NCI-H345 treated with DMSO at 0.1 percent for 48 hours (cell line): Measurements from ENCODE around the gene ASMTL.
"Not testable (repeated sequence)": the region's sequence is repeated elsewhere in the genome, so short reads cannot be mapped to it uniquely, and the experiment has no call there.

Source experiments
- DNase-seq: peaks from one replicate; lab custom pipeline; 2025; ENCODE audit not compliant: unreplicated experiment; lab: John Stamatoyannopoulos, UW

The ASMTL gene

DNA sequence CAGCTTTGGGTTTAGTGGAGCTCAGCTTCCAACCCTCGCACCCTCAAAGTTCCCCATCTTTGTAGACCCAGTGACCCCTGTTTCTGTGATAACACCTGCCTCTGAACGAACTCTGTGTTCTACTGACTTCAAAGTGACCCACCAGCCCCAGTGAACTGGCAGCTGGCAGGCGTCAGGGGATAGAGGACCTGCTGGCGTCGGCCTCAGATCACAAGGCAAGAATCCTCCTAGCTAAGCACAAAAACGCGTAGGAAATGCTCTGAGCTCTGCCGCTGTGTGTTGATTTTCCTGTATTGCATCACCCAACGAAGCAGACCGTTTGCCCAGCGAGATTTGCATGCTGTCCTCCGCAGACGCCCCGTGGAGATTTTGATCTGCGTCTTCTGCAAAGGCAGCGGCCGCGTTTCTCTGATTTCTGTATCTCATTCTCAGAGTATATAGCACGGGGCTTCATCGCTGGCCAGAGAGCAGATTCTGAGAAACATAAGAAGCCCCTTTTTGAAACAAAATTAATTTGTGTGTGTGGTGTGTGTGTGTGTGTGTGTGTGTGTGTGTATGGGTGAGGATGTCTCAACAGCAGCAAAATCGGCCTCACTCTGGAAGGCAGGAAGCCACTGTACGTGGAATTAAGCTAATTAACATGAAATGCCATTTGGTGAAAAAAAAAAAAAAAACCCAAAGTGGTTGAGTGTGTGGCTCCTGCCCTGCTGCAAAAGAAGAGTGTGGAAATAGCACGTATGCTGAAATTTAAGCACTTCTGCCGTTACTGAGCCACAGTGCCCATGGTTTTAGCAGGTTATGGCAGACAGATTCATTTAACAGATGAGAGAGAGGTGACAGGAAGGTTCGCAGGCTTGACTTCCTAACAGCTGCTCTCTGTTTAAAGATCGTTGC, 29.2 kb upstream of the ASMTL start:
- DNase-seq, result no peak

DNA sequence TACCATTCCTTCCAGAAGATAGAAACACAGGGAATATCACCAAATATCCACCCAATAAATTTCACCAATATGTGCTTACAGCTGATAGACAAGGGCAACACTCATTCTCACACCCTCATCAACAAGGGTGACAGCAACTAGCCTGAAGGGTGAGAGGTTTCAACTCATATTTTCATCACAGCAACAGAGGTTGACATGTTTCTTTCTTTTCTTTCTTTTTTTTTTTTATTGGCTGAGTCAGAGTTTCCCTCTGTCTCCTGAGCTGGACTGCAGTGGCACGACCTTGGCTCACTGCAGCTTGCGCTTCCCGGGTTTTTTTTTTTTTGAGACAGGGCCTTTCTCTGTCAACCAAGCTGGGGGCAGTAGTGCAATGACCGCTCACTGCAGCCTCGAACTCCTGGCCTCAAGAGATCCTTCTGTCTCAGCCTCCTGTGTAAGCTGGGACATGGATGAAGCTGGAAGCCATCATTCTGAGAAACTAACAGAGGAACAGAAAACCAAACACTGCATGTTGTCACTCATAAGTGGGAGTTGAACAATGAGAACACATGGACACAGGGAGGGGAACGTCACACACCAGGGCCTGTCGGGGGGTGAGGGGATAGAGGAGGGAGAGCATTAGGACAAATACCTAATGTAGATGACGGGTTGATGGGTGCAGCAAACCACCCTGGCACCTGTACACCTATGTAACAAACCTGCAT, 27.5 kb upstream of the ASMTL start:
- no peak for DNase-seq

DNA sequence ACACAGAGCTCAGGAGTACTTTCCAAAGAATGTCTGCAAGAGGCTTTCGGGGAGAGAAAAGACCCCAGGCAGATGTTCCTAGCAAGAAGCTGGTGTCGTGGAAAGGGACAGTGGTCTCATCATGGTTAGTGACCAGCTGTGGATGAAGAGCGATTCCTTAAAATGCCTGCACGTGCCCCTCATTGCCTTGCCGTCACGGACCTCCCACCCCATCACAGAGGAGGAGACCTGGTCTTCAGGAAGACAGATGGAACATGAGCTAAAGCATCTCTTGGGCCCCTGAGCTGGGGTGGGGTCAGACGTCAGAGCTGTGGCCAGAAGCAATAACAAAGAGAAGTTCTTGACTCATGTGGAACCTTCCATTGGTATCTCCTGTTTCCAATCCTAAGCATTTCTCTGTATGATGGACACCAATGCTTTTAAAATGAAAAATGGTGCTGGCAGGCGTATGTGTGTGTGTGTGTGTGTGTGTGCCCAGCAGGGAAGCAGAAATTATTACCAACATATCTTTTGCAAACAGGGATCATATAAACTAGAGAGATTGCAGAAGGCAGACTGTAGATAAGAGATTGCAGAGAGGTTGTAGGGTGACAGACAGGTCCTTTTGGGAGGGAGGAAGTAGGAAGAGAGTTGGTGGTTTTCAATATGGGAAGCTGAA, 25.2 kb upstream of the ASMTL start:
- no peak for DNase-seq

DNA sequence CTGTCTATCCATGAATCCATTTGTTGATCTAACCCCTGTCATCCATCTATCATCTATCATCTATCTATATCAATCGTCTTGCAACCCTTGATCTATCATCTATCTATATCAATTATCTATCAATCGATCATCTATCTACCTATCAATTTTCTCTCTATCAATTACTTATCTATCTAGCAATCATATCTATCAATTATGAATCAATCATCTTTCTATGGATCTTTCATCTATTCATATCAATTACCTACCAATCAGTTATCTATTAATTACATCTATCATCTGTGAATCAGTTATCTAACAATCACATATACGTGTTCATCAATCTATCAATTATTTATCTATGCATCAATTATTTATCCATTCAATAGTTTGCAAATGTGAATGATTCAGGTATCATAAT, 24.5 kb upstream of the ASMTL start:
- DNase-seq, result no peak

DNA sequence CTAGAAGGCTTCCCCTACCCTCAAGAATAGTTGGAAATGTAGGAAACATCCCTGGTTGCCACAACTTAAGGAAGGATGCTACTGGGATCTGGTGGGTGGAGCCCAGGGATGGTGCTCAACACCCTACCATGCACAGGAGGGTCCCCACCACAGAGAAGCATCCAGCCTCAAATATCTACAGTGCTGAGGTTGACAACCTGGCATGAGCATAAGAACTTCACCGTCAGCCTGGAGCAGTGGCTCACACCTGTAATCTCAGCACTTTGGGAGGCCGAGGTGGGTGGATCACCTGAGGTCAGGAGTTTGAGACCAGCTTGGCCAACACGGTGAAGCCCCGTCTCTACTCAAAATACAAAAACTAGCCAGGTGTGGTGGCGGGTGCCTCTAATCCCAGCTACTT, 24.0 kb upstream of the ASMTL start:
- no peak for DNase-seq

DNA sequence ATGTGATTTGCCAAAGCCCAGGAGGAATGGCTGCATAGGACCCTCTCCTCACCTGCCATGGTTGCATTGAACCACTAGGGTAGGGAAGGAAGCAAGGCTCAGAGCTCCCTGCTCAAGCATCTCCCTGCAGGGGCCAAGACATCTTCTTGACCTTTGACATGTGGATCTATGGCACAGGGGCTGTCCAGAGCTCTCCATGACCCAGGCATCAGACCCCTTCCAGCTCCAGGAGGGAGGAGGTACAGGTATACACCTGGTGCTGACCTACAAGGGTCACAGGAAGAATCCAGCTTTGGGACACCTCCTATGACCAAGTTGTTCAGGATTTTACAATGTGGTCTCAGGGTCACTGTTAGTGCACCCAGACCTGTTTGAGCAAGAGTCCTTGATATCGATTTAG, 23.2 kb upstream of the ASMTL start:
- DNase-seq, result no peak

DNA sequence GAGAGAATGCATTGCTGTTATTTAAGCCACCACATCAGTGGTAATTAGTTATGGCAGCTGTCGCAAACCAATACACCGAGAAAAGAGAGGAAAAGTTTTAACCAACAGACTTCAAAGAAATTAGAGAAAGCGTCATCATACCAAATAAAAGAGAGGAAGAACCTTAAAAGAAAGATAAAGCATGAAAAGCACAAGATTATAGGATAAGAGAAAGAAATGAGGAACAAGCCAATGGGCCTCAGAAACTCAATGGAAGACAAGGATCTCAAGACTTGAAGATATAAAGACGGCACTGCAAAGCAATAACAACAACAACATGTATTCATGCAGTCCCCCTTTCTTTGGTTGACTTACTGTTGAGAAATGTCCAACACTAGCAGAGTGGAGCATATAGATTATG, 22.8 kb upstream of the ASMTL start:
- DNase-seq, result no peak

DNA sequence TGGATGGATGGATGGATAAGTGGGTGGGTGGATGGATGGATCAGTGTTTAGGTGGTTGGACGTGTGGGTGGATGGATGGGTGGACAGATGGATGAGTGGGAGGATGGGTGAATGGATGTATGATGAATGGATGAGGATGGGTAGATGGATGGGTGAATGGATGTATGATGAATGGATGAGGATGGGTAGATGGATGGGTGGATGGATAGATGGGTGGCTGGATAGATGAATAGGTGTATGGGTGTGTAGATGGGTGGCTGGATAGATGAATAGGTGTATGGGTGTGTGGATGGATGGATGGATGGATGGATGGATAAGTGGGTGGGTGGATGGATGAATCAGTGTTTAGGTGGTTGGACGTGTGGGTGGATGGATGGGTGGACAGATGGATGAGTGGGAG, 21.9 kb upstream of the ASMTL start:
- not testable (repeated sequence) for DNase-seq

DNA sequence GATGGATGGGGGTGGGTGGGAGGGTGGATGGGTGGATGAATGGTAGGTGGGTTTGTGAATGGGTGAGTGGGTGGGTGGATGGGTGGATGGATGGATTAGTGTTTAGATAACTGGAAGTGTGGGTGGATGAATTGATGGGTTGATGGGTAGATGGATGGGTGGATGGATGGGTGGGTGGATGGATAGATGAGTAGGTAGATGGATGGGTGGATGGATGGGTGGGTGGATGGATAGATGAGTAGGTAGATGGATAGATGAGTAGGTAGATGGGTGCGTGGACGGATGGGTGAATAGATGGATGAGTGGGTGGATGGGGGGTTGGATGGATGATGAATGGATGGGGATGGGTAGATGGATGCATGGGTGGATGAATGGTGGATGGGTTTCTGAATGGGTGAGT, 20.3 kb upstream of the ASMTL start:
- no peak for DNase-seq

DNA sequence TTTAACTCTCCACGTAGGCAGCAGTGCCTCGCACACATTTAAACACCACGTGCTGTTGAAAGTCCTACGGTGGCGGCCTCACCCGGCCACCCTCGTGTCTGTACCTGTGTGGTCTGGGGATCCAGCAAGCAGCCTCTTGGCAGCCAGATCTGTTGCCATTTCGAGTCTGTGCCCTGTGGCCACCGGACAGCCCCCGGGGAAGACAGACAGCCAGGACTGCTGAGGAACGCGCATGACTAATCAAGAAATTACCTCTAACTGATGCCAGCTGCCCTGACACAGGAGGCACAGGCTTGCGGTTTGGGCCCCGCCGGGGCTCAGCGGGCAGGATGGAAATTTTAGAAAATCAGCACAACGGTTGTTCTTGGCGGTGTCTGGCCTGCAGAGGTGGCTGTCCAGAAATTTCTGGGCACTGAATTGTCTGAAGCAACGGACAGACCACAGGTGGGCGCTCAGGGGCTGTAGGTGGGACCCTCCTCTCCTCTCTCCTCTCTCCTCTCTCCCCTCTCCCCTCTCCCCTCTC, 15.6 kb upstream of the ASMTL start:
- DNase-seq, result no peak

DNA sequence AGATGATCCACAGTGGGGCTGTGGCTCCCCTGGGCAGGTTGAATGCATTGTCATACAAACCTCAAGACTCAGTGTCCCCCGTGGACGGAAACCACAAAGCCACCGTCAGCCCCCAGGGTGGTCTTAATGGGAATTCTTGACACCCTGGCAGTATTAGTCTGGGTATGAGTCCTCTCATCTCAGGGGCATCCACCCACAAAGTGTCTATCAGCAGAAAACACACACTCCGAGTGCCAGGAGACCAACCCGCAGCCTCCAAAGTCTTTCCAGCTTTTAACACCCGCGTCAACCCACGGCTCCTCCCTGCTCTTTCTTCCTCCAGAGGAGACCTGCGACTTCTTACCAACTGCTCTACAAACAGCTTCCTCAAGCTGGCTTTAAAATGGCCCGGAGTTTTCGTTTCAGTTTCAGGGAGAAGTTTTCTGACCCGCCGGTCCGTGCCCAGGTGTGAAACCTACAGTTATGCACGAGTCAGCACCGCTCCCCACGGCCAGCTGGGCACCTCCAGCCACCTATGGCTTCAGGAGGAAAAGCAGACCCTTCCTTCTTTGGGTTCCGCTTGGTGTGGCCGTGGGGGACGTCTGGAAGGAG, 14.4 kb upstream of the ASMTL start:
- DNase-seq, result no peak

DNA sequence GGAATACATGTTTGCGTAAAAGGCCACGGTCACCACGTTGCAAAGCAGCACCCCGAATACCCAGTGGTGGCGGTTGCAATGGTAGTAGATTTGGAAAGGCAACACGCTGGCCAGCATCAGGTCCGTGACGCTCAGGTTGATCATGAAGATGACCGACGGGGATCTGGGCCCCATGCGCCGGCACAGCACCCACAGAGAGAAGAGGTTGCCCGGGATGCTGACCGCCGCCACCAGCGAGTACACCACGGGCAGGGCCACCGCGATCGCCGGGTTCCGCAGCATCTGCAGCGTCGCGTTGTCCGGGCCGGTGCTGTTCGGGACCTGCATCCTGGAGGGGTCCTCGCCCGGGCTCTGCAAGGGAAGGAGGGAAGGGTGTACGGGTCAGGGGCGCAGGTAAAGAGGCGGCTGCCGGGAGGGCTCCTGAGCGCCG, 13.5 kb upstream of the ASMTL start:
- no peak for DNase-seq

DNA sequence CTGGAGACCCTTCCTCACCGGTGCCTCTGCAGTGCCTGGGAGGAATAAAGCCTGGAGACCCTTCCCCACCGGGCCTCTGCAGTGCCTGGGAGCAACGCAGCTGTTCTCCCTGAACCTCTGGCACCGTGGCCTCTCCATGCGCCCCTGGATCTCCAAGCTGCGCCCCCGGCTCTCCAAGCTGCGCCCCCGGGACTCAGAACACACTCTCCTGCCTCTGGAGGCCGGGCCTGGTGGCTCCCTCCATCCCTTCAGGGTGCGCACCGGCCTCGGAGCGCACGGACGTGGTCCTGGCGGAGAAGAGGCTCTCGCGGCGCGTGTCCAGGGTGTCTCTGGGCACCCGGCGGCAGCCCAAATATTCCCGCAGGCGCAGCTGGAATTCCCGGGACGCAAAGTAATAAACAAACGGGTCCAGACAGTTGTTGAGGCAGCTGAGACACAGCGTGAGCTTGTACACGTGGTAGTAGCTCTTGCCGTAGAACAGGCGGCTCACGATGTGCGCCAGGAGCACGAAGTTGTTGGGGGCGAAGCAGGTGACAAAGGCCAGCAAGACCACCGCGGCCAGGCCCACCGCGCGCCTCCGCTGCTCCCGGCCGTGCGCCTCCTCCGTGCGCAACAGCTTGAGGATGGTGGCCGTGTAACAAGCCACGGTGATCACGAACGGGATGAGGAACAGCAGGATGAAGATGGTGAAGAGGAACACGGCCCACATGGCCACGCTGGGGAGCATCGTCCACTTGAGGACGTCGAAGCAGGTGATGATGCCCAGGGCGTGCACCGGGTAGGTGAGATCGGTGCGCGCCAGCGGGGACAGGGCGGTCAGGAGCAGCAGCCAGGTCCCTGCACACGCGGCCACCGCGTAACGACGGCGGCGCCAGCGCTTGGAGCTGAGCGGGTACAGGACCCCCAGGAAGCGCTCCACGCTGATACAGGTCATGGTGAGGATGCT, 12.8 kb upstream of the ASMTL start:
- no peak for DNase-seq

DNA sequence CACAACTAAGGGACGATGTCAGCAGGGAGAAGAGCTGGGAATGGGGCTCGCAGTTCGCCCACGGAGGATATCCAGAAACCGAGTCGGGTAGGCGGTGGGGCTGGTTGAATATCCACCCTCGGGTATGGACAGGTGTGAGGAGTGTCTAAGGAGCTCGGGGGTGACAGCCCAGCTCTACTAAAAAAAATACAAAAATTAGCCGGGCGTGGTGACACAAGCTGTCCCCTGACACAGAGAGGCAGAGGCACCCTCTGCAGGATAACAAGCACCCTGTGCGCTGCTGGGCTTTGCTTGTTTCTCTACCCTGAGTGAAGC, 12.2 kb upstream of the ASMTL start:
- DNase-seq, result no peak

DNA sequence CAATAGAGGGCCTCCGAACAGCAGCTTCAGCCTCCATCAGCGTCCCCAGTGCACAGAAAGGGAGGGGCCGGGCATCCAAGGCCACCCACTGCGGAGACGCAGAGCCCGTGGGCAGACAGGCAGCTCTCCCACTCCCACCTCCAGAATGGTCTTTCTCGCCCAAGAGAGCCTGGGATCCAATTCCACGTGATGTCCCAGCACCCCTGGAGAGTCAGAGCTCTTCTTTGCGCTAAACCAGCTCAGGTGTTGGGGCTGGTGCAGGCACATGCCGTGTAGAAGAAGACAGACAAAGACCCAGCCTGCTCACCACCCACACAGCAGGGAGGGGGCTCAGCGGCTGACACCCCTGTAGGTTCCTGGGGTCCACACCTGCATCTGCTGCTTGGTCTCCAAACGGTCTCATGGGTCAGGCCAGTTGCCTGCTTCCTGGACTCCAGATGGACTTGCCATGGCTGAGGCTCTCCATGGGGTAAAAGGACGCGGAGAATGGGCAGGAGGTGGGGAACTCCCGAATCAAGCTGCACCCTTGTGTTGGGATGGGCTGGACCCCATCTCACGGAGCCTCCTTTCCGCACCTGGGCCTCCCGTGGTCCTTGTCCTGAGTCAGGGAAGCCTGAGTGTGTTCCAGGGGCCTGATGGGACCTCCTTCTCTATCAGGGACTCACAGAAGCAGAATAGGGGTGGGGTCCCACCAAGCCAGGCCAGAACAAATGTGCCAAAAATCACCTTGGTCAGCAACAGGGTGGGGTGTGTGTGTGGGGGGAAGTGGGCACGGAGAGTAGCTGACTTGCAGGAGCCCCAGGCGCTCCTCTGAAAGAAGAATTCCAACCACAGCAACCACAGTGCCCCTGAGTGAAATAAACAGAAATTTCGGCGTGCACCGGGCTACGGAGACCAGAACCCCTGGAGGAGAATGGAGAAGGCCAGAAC, 11.6 kb upstream of the ASMTL start:
- DNase-seq, result no peak

DNA sequence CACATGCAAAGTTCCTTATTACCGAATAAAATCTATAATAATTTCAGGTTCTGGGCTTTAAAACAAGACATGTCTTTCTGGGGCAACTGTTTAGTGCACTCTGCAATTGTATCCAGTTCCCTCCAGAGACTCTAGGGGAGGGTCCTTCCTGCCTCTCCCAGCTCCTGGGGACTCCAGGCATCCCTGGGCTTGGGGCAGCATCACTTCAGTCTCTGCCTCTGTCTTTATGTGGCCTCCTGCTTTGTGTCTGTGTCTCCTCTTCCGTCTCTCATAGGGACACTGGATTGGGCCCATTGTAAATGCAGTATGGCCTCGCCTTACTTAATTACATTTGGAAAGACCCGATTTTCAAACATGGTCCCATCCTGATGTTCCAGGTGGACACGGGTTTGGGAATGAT, 10.9 kb upstream of the ASMTL start:
- DNase-seq, result no peak

DNA sequence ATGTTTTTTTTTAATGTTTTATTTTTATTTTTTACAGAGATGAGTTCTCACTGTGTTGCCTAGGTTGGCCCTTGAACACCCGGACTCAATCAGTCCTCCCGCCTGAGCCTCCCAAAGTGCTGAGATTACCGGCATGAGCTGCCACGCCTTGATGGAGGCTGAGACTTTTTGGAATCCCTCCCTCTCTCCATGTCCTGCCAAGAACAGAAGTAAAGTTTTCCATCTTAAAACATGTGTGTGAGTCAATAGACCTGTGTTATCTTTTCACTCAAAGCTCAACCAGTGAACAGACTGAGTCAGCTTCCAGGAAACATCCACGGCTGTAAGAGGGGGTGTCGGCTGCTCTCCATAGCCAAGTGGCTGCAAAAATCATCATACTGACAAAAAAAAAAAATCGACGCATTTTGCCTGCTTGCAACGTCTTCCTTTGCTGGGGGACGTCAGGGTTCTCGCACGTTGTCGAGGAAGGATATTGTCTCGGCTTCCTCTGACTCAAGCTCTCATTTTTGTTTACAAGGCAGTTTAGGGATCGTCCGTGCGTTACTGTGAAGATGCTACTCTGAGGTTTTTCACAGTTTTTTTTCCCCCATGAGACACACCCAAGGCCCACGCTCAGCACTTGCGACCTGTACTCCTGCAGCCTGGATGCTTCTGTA, 10.0 kb upstream of the ASMTL start:
- no peak for DNase-seq

DNA sequence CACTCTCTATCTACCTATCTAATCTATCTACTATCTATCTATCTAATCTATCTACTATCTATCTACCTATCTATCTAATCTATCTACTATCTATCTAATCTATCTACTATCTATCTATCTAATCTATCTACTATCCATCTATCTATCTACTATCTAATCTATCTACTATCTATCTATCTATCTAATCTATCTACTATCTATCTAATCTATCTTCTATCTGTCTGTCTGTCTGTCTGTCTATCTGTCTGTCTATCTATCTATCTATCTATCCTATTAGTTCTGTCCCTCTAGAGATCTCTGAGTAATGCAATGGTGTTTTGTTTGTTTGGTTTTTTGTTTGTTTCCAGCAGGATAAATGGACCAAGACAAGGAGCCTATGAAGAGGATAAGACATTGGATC, 9.4 kb upstream of the ASMTL start:
- no peak for DNase-seq

DNA sequence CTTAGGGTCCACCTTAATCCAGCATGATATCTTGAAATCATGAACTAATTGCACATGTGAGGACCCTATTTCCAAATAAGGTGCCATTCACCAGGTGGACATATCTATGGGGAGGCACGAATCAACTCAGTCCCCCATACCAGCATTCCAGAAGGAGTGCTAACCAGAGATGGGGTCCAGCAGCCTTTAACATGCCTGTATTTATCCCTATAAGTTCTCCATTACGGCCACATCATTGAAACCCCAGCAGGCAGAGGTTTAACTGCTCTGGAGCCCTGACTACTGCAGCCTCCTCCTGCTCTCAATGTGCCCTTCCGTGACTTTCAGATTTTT, 3.2 kb upstream of the ASMTL start:
- no peak for DNase-seq
